ENCODE results near the gene SEC23A. TPM values are rescaled to one million over a fixed set of nuclear protein-coding genes. Genes with fewer than 3 reads are reported as not detected.

SEC23A gene
- total and polyA plus RNA-seq, 2 donors (not counting 3 experiments of a cell fraction or from before 2014, with no cell fraction given) = 78.3 to 155 TPM

GRCh38 chr14:39005044-39005880, 97.8 kb downstream of the SEC23A start:
- H3K9me3 ChIP-seq (replicated peaks; ENCODE audit: control insufficient read depth, insufficient read depth, low read length) = no peaks in the 10 kb centered on the region
- BruUV-seq (replicated peaks) = no TSS peak
- no peaks in the 10 kb centered on the region for H3K4me1 ChIP-seq (ENCODE audit: control insufficient read depth, extremely low read depth, insufficient read depth, low read length)
- no peaks in the 10 kb centered on the region for H3K27me3 ChIP-seq (ENCODE audit: control insufficient read depth in 2 of 2, insufficient read depth in 2 of 2, low read length in 2 of 2)
- H3K4me2 ChIP-seq (ENCODE audit: insufficient read depth, low read length) = no peak overlapping the region
- CTCF ChIA-PET = interaction anchor here (2.0 kb wide), 1 partner anchor 10 kb away, joined by 9 read pairs; no protein-coding TSS in a partner anchor
- no peaks in the 10 kb centered on the region for H4K20me1 ChIP-seq (replicated peaks; ENCODE audit: control insufficient read depth, extremely low read depth, insufficient read depth, low read length)
- POLR2A ChIA-PET = no interaction called here
- H3K27ac ChIP-seq (ENCODE audit: insufficient read depth, low read depth, low read length) = no peak overlapping the region
- FAIRE-seq = no peak
- DNase-seq (ENCODE audit: low read depth, low spot score) = no peak
- dilution Hi-C loops (cut with MboI; ENCODE audit: extremely low pct_ligation_motif_present, low sequenced_read_pairs) (no loop called here), intact Hi-C loops (cut with micrococcal nuclease) (no loop called here)
- no peak overlapping the region for H3K4me3 ChIP-seq (replicated peaks in 1 of 3; ENCODE audit: insufficient read depth in 1 of 3, low read depth in 1 of 3, low read length in 3 of 3)
- H3K9ac ChIP-seq (replicated peaks; ENCODE audit: extremely low read depth, insufficient read depth, low read length) = no peak overlapping the region
- no peaks in the 10 kb centered on the region for H3K79me2 ChIP-seq (ENCODE audit: control insufficient read depth, insufficient read depth, low read length)
- H3K36me3 ChIP-seq (ENCODE audit: control insufficient read depth in 2 of 2, extremely low read depth in 1 of 2, insufficient read depth in 2 of 2, low read length in 2 of 2) = no peaks in the 10 kb centered on the region
- no peak overlapping the region for H2AFZ ChIP-seq (ENCODE audit: low read depth, low read length)
- no peaks in the 10 kb centered on the region for H3K9me1 ChIP-seq (replicated peaks; ENCODE audit: control insufficient read depth, extremely low read depth, insufficient read depth, low read length)
- no peak for TF ChIP-seq JUN (IDR thresholded peaks at IDR 0.05; ENCODE audit: borderline replicate concordance, insufficient read depth, insufficient read length, low read depth)
- TF ChIP-seq FOS (IDR thresholded peaks at IDR 0.05; ENCODE audit: borderline replicate concordance, insufficient read depth, low read length) = no peak
- no peak for TF ChIP-seq GATA2 (IDR thresholded peaks at IDR 0.05; ENCODE audit: insufficient read depth, insufficient read length, low read depth, low read length)
- no peak for TF ChIP-seq POLR2A (IDR thresholded peaks at IDR 0.05; ENCODE audit: low read depth, low read length)
- no peak for TF ChIP-seq CTCF (IDR thresholded peaks at IDR 0.05; ENCODE audit: extremely low read depth in 1 of 2, insufficient read depth in 1 of 2, low read depth in 1 of 2, low read length in 2 of 2)
- TF ChIP-seq MAX (IDR thresholded peaks at IDR 0.05; ENCODE audit: insufficient read depth, insufficient read length) = no peak
- TF ChIP-seq POLR2AphosphoS5 (IDR thresholded peaks at IDR 0.05; ENCODE audit: insufficient read depth, low read depth, low read length) = no peak
- no peak for TF ChIP-seq EZH2 (IDR thresholded peaks at IDR 0.05; ENCODE audit: borderline replicate concordance, low read depth, low read length, severe bottlenecking)
- TF ChIP-seq MYC (IDR thresholded peaks at IDR 0.05; ENCODE audit: low read depth, low read length) = no peak
